HG02642 (cell line): ENCODE measurements around the gene GRK2.

Experiments used
- ATAC-seq: cut with Tn5 transposase; IDR thresholded peaks from one replicate; pipeline ENCODE4 v1.9.1; 2021; ENCODE audit warnings: mild to moderate bottlenecking; ENCODE audit not compliant: unreplicated experiment, poor library complexity

Gene GRK2

GRCh38 chr11:67280788-67281551 lies 14.7 kb downstream of the GRK2 start:
- ATAC-seq = no peak

- ATAC-seq = no peak
Measured at GRCh38 chr11:67281552-67282150, 15.4 kb downstream of the GRK2 start.

DNA sequence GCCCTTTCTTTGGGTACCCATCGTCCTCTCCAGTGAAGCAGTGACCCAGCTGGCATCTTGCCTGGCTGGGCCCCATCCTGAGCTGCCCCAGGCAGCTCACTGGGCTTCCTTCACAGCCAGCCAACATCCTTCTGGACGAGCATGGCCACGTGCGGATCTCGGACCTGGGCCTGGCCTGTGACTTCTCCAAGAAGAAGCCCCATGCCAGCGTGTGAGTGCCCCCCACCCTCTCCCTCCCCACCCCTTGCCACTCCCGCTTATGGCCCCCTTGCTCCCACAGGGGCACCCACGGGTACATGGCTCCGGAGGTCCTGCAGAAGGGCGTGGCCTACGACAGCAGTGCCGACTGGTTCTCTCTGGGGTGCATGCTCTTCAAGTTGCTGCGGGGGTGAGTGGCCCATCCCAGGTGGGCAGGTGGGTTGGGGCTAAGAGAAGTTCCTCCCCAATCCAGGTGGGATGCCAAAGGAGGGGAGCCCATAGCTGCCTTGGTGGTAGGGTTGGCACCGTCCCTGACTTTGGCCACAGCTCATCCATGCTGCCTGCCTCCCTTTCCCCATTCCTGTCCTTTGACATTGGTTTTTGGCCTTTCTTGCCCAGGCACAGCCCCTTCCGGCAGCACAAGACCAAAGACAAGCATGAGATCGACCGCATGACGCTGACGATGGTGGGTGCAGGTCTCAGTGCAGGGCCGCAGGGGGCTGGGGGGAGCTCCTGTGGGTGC lies 16.0 kb downstream of the GRK2 start:
- ATAC-seq = no peak

GRCh38 chr11:67282876-67283371 lies 16.7 kb downstream of the GRK2 start:
- no peak for ATAC-seq

- no peak for ATAC-seq
Measured at GRCh38 chr11:67283481-67283963, 17.2 kb downstream of the GRK2 start.

GRCh38 chr11:67284811-67285540 lies 18.7 kb downstream of the GRK2 start:
- no peak for ATAC-seq

DNA sequence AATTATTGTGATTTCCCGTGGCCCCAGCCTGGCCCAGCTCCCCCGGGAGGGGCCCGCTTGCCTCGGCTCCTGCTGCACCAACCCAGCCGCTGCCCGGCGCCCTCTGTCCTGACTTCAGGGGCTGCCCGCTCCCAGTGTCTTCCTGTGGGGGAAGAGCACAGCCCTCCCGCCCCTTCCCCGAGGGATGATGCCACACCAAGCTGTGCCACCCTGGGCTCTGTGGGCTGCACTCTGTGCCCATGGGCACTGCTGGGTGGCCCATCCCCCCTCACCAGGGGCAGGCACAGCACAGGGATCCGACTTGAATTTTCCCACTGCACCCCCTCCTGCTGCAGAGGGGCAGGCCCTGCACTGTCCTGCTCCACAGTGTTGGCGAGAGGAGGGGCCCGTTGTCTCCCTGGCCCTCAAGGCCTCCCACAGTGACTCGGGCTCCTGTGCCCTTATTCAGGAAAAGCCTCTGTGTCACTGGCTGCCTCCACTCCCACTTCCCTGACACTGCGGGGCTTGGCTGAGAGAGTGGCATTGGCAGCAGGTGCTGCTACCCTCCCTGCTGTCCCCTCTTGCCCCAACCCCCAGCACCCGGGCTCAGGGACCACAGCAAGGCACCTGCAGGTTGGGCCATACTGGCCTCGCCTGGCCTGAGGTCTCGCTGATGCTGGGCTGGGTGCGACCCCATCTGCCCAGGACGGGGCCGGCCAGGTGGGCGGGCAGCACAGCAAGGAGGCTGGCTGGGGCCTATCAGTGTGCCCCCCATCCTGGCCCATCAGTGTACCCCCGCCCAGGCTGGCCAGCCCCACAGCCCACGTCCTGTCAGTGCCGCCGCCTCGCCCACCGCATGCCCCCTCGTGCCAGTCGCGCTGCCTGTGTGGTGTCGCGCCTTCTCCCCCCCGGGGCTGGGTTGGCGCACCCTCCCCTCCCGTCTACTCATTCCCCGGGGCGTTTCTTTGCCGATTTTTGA lies 19.5 kb downstream of the GRK2 start:
- ATAC-seq = no peak

DNA sequence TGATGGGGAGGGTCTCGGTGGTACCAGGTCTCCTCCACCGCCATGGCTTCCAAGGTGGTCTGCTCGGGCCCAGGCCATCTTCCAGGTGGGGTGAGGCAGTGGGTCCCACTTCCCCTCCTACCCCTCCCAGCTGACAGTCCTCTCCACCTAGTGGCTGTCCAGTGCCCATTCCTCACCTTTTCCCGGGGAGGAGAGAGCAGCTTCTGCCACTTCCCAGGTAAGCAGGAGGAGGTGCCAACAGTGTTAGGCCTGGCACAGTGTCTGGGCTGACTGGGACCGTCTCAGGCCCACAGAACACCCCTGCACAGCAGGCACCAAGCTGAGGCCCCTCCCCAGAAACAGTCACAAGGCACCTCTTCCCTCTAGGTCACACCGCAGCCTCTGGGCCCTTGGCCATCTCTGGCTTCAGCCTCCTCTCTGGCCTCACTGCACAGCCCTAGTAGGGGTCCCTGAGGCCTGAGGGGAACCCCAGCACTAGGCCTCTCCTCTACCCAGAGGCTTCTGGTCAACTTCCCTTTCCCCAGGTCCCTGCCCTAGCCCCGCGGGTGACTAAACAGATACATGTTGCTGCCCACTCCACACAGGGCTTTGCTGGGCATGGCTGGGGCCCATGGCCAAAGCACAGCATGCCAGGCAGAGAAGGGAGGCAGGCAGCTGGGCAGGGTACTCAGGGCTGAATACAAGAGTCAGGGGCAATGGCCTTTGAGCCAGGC lies 20.5 kb downstream of the GRK2 start:
- no peak for ATAC-seq

- no peak for ATAC-seq
Measured at GRCh38 chr11:67287355-67288197, 21.3 kb downstream of the GRK2 start.

DNA sequence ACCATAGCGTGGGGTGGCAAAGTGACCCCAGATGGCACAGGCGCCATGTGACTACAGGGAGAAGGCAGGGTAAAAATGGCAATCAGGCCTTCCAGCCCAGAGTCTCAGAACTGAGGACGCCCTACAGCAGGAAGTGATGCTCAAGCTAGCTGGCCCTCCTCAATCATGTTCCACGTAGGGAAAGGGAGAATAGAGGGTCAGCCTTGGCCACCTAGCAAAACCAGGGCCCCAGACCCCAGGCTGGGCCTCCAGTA lies 21.9 kb downstream of the GRK2 start:
- no peak for ATAC-seq

DNA sequence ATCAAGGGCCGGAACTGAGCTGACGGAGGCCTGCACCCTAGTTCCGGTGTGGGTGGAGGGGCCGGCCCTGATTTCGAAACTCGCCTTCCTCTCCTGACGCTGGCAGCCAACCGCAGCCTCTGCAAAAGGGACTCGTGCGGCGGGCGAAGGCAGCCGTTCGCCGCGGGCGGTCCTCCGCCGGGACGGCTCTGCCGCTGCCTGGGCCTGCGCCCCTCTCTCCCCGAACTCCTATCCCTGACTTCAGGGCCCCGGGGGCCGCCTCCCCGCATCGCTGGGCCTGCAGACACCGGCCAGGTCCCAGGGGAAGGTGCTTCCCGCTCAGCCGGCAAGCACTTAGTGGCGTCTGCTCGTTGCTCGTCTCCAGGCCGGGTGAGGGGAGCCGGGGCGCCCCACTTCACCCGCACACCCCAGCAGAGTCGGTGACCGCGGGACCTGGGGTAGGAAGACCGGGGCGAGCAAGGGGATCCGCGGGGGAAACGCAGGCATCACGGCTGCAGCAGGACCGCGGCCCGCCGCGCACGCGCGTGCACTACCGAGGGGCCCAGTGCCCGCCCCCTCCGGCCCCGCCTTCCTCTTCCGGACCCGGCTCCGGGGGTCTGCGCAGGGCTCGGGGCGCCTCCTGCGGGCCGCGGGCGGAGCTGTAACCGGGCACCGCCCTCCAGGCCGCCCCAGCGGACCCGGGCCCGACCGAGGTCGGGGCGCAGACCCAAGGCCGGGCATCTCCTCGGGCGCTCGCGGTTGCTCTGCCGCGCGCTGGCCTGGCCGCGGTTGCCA lies 22.4 kb downstream of the GRK2 start:
- ATAC-seq = peak; percentile 70

DNA sequence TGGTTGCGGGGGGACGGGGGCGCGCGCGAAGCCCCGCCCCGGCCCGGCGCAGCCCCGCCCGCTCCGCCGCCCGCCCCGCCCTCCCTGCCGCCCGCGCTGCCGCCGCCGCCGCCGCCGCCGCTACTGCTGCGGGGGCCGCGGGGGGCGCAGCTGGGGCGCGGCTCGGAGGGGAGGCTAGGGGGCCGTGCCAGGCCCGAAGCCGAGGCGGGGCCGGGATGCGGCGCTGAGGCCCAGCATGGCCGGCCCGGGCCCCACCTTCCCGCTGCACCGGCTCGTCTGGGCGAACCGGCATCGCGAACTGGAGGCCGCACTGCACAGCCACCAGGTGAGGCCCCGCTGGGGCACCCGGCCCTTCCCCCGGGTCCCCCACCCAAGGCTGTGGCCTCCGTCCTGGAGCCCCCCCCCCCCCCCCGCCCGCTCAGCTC lies 23.0 kb downstream of the GRK2 start, which contains the start of gene ANKRD13D:
ANKRD13D (plus strand) TSS at position 78 of the 425 bp plus-strand sequence; CDS start at position 236, 158 bp downstream.
- ATAC-seq = no peak

GRCh38 chr11:67289651-67290479 lies 23.6 kb downstream of the GRK2 start:
- ATAC-seq = no peak

GRCh38 chr11:67290801-67291200 lies 24.5 kb downstream of the GRK2 start:
- ATAC-seq = no peak

- ATAC-seq = no peak
Measured at GRCh38 chr11:67291481-67292381, 25.5 kb downstream of the GRK2 start.
